ENCODE results near the gene HDAC1. TPM values are rescaled to one million over a fixed set of nuclear protein-coding genes. Genes with fewer than 3 reads are reported as not detected.

Gene HDAC1
- total RNA-seq, 1 donor from 2014 or later: 52.9 TPM

- peaks cover 23% of the 10 kb centered on the region for H3K4me1 Mint-ChIP-seq (ENCODE audit: low read depth)
- H3K27me3 Mint-ChIP-seq (ENCODE audit: low read depth): no peaks in the 10 kb centered on the region
- no peaks in the 10 kb centered on the region for H3K9me3 Mint-ChIP-seq (ENCODE audit: low read depth)
- peak within 1 kb of the TSS; percentile 72 for H3K27ac Mint-ChIP-seq (ENCODE audit: unreplicated experiment)
- no peak for DNase-seq (ENCODE audit: low spot score)
- H3K4me3 Mint-ChIP-seq (ENCODE audit: unreplicated experiment): peak within 1 kb of the TSS; percentile 92
- no peak for TF ChIP-seq CTCF (IDR thresholded peaks at IDR 0.05)
- H3K36me3 Mint-ChIP-seq (ENCODE audit: low read depth): peaks cover 13% of the 10 kb centered on the region
Measured at GRCh38 chr1:32335790-32336590, 44.1 kb downstream of the HDAC1 start, which contains the start of gene MARCKSL1. TSS of gene MARCKSL1 (minus strand) at chr1:32336233. CDS start at chr1:32336033, 200 bp downstream.

GRCh38 chr1:32336591-32336932 lies 44.7 kb downstream of the HDAC1 start:
- H3K9me3 Mint-ChIP-seq (ENCODE audit: low read depth): no peaks in the 10 kb centered on the region
- H3K36me3 Mint-ChIP-seq (ENCODE audit: low read depth): peaks cover 9% of the 10 kb centered on the region
- TF ChIP-seq CTCF (IDR thresholded peaks at IDR 0.05): no peak
- H3K4me3 Mint-ChIP-seq (ENCODE audit: unreplicated experiment): no peak overlapping the region
- peaks cover 23% of the 10 kb centered on the region for H3K4me1 Mint-ChIP-seq (ENCODE audit: low read depth)
- H3K27me3 Mint-ChIP-seq (ENCODE audit: low read depth): no peaks in the 10 kb centered on the region
- peak; percentile 75 for DNase-seq (ENCODE audit: low spot score)
- H3K27ac Mint-ChIP-seq (ENCODE audit: unreplicated experiment): no peak overlapping the region

- peaks cover 23% of the 10 kb centered on the region for H3K4me1 Mint-ChIP-seq (ENCODE audit: low read depth)
- TF ChIP-seq CTCF (IDR thresholded peaks at IDR 0.05): no peak
- DNase-seq (ENCODE audit: low spot score): no peak
Measured at GRCh38 chr1:32336963-32337675, 45.2 kb downstream of the HDAC1 start.

GRCh38 chr1:32337855-32338636 lies 46.2 kb downstream of the HDAC1 start:
- DNase-seq (ENCODE audit: low spot score): no peak
- no peak overlapping the region for H3K27ac Mint-ChIP-seq (ENCODE audit: unreplicated experiment)

More at GRCh38 chr1:32336963-32337675, 45.2 kb downstream of the HDAC1 start:
- Mint-ChIP-seq H3K27ac (ENCODE audit: unreplicated experiment) (no peak overlapping the region), H3K27me3 (ENCODE audit: low read depth) (no peaks in the 10 kb centered on the region), H3K4me3 (ENCODE audit: unreplicated experiment) (no peak overlapping the region), H3K36me3 (ENCODE audit: low read depth) (peaks cover 5% of the 10 kb centered on the region), H3K9me3 (ENCODE audit: low read depth) (no peaks in the 10 kb centered on the region)

More at GRCh38 chr1:32337855-32338636, 46.2 kb downstream of the HDAC1 start:
- Mint-ChIP-seq H3K36me3 (ENCODE audit: low read depth) (peaks cover 5% of the 10 kb centered on the region), H3K9me3 (ENCODE audit: low read depth) (no peaks in the 10 kb centered on the region), H3K4me1 (ENCODE audit: low read depth) (peaks cover 21% of the 10 kb centered on the region), H3K27me3 (ENCODE audit: low read depth) (no peaks in the 10 kb centered on the region), H3K4me3 (ENCODE audit: unreplicated experiment) (no peak overlapping the region)
- TF ChIP-seq CTCF (IDR thresholded peaks at IDR 0.05): no peak

Measured in chondrocyte (in vitro differentiated cells).